ENCODE results near the gene CCL14.

The CCL14 gene

DNA sequence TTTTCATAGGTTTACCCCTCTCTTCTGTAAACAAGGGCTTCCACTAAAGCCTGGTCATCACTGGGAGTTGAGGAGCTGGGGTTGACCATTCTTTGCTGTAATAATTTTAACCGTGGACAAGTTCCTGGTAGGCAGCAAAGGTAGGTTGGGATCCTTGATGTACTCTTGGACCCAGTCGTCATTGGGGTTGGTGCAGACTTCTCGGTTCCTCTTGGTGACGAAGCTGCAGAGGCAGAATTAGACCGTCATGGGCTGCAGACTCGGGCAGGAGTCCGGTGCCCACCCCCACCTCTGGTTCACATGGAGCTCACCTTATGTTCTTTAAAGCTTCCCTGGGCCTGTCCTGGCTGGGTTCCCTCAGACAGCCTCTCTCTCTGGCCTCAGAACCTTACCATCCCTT lies 9.0 kb downstream of the CCL14 start:
- H3K4me3 ChIP-seq (ENCODE audit: low read length) = no peak overlapping the region
- TF ChIP-seq, protein P1, sequence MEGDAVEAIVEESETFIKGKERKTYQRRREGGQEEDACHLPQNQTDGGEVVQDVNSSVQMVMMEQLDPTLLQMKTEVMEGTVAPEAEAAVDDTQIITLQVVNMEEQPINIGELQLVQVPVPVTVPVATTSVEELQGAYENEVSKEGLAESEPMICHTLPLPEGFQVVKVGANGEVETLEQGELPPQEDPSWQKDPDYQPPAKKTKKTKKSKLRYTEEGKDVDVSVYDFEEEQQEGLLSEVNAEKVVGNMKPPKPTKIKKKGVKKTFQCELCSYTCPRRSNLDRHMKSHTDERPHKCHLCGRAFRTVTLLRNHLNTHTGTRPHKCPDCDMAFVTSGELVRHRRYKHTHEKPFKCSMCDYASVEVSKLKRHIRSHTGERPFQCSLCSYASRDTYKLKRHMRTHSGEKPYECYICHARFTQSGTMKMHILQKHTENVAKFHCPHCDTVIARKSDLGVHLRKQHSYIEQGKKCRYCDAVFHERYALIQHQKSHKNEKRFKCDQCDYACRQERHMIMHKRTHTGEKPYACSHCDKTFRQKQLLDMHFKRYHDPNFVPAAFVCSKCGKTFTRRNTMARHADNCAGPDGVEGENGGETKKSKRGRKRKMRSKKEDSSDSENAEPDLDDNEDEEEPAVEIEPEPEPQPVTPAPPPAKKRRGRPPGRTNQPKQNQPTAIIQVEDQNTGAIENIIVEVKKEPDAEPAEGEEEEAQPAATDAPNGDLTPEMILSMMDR (conservative IDR thresholded peaks at IDR 0.05; ENCODE audit: low read depth, low read length) = no peak
- no peak for DNase-seq (ENCODE audit: low read depth)

DNA sequence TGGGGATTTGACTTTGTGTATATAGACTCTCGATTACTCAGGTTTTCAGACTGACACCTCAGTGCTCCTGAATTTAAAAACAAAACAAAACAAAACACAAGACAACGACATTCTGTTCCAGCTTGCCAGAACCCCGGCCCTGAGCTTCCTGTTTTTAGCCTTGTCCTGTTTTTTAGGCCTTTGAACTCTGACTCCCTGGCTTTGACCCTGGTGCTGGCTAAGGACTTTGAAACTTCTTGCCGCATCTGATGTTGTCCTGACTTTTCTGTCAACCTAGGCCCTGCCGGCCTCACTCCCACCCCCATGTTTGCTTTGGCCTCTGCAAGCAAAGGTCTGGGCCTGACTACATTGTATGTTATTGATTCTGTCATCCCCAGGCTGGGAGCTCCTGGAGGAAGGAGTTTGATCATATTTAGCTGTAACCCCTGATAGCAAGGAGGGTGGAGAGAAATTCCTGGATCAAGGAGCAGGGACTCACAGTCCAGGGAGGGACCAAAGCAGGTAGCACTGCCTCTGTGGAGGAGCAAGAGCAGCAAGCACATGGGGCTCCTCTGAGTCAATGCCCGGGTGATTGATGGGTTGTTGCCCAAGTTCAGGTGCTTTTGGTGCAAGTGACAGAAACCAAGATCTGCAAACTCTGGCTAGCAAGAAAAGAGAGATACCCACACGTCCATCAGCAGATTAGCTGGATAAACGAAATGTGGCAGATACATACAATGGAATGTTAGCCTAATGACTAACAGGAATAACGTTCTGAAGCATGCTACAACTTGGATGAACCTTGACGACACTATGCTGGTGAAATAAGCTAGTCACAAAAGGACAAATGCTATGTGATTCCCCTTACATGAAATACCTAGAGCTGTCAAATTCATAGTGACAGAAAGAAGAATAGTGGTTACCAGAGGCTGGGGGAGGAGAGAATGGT lies 12.9 kb downstream of the CCL14 start:
- TF ChIP-seq, protein P1 (conservative IDR thresholded peaks at IDR 0.05; ENCODE audit: low read depth, low read length) = no peak
- no peak for DNase-seq (ENCODE audit: low read depth)
- H3K4me3 ChIP-seq (ENCODE audit: low read length) = no peak overlapping the region

DNA sequence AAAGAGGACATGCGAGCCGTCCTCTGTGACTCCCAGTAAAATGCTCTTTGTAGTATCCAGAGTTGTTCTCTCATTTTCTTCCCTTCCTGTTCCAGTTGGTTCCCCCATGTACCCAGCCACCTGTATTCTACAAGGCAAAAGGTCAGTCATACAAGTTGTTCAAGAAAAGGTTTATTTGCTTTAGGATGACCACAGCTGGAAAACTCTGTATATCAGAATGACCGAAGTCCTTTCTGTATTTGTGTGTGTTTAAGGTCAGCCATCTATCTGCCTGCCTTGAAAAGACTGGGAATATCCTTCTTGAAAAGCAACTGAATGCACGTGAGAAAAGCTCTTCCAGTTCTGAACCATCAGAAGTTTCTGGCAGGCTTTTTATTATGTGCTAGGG lies 13.6 kb downstream of the CCL14 start:
- no peak overlapping the region for H3K4me3 ChIP-seq (ENCODE audit: low read length)
- TF ChIP-seq, protein P1 (conservative IDR thresholded peaks at IDR 0.05; ENCODE audit: low read depth, low read length) = no peak
- DNase-seq (ENCODE audit: low read depth) = no peak

DNA sequence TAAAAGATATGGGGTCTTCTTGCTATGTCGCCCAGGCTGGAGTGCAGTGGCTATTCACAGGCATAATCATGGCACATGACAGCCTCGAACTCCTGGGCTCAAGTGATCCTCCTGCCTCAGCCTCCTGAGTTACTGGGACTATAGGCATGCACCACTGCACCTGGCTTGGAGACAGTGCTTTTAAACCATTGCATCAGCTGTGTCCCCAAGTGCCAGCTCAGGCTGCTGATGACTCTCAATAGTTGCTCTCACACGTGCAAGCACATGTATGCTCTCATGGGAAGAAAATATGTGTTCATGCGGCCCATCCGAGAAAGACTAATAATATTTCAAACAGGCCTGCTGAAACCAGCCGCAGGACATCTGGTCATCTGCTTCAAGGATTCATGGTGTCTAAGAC lies 14.0 kb downstream of the CCL14 start:
- no peak overlapping the region for H3K4me3 ChIP-seq (ENCODE audit: low read length)
- no peak for DNase-seq (ENCODE audit: low read depth)
- TF ChIP-seq, protein P1 (conservative IDR thresholded peaks at IDR 0.05; ENCODE audit: low read depth, low read length) = no peak

DNA sequence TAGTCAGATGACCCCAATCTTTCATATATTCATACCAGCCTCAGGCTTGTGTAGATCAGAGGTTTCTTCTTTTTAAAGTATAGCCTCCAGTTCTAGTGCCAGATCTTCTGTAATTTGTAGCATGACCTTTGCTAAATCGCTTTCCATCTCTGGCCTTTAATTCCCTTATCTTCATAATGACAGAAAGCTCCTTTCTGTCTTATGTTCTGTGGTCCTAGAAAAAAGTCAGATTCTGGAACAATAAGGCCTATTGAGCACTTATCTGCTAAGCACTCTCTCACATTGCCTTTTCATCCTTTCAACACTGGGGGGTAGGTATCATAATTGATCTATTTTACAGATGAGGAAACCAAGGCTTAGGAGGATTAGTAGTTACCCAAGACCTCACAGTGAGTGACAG lies 14.5 kb downstream of the CCL14 start:
- TF ChIP-seq, protein P1 (conservative IDR thresholded peaks at IDR 0.05; ENCODE audit: low read depth, low read length) = no peak
- no peak overlapping the region for H3K4me3 ChIP-seq (ENCODE audit: low read length)
- no peak for DNase-seq (ENCODE audit: low read depth)

DNA sequence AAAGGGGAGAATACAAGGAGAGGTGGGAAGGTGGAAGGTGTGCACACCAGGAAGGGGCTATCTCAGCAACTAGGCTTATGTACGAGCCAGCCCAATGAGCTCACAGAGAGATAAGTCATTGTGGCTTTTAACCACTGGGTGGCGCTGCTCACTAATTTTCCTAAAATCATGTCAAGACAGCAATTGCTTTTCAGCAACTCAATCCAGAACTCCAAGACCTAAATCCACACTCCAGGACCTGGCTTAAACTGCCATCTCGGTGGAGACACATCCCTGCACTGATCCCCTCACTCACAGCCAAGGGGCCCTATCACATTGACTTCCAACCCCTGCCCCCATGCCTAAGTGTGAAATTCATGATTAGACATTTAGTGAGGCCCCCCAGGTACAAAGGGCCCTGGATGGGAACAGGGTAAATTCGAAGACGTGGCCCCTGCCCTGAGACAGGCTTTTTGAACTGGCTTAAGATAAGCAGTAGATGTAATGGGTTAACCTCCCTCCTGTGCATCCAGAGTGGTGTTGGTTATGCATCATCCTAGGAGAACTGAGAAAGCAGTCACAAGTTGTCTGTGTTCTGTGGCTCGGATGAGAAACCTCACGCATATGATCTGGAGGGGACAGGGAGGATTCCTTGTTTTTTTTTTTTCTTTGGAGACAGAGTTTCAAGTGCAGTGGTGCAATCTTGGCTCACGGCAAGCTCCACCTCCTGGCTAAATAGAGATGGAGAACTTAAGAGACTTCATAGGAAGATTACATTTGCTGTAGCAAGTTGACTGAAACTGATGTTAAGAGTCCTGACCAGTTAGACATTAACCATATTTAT lies 16.8 kb downstream of the CCL14 start:
- DNase-seq (ENCODE audit: low read depth) = peak; percentile 9
- TF ChIP-seq, protein P1 (conservative IDR thresholded peaks at IDR 0.05; ENCODE audit: low read depth, low read length) = peak; percentile 78
- no peak overlapping the region for H3K4me3 ChIP-seq (ENCODE audit: low read length)

Measured in retinal pigment epithelial cell (primary cell).